Ishikawa (cell line): ENCODE measurements around the gene CHRDL2.

Experiments used
- CEBPB ChIP-seq: IDR thresholded peaks from 2 replicates; pipeline ENCODE4 v1.6.1; 2012
- EGR1 ChIP-seq: IDR thresholded peaks from 2 replicates; pipeline ENCODE4 v1.6.1; 2012
- EP300 ChIP-seq: IDR thresholded peaks from 2 replicates; pipeline ENCODE4 v1.6.1; 2012; ENCODE audit warnings: borderline replicate concordance
- FOXM1 ChIP-seq: IDR thresholded peaks from 2 replicates; pipeline ENCODE4 v1.6.1; 2012; ENCODE audit warnings: low read depth, borderline replicate concordance
- RAD21 ChIP-seq: IDR thresholded peaks from 2 replicates; pipeline ENCODE4 v1.6.1; 2012; ENCODE audit warnings: low read depth
- TAF1 ChIP-seq: IDR thresholded peaks from 2 replicates; pipeline ENCODE4 v1.6.1; 2012; ENCODE audit warnings: low read depth, mild to moderate bottlenecking
- TCF12 ChIP-seq: IDR thresholded peaks from 2 replicates; pipeline ENCODE4 v1.6.1; 2012; ENCODE audit warnings: low read depth
- TEAD4 ChIP-seq: IDR thresholded peaks from 2 replicates; pipeline ENCODE4 v1.6.1; 2012
- YY1 ChIP-seq: IDR thresholded peaks from 2 replicates; pipeline ENCODE4 v1.6.1; 2012; ENCODE audit warnings: low read depth
- ZBTB7A ChIP-seq: IDR thresholded peaks from 2 replicates; pipeline ENCODE4 v1.6.1; 2012; ENCODE audit warnings: low read depth
- TF ChIP-seq, protein P1 (sequence below): IDR thresholded peaks from 2 replicates; pipeline ENCODE4 v1.6.1; 2012
- TF ChIP-seq, protein P2 (sequence below): IDR thresholded peaks from 2 replicates; pipeline ENCODE4 v1.6.1; 2012; ENCODE audit warnings: low read depth, mild to moderate bottlenecking
- TF ChIP-seq, protein P3 (sequence below): IDR thresholded peaks from 2 replicates; pipeline ENCODE4 v1.6.1; 2012

DNA sequence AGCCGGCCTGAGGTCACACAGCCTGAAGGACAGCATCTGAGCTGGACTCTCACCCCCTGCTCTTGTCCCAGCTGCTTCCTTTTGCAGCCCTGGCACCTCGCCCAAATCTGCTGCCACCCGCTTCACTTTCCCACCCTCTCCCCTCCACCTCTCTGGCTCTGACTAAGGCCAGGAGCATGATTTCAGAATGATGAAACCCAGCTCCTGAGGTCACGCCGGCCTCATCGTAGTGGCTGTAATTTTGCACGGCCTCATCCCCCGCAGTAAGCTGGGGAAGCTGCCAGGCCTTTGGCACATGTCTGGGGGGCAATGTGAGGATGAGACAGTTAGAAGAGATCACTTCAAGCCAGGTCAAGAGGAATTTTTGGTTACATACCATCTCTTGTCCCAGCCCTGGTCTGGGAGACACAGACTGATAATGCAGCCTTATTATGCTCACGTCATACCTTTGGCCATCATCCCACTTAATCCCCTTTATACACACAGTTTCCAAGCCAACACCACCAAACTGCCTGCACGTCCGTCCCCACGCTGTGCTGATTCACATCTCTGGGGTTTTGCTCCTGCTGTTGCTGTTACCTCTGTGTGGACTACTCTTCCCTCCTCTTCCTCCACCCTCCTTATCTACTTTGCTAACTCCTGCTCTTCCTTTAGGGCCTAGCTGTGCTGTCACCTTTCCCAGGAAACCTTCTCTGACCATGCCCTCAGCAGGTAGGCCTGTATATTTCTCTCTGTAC, 58.1 kb downstream of the CHRDL2 start:
- no peak for TF ChIP-seq CEBPB
- TF ChIP-seq EP300 = no peak
- no peak for TF ChIP-seq FOXM1
- TF ChIP-seq YY1 = no peak
- no peak for TF ChIP-seq TAF1
- no peak for TF ChIP-seq ZBTB7A
- TF ChIP-seq, protein P1, sequence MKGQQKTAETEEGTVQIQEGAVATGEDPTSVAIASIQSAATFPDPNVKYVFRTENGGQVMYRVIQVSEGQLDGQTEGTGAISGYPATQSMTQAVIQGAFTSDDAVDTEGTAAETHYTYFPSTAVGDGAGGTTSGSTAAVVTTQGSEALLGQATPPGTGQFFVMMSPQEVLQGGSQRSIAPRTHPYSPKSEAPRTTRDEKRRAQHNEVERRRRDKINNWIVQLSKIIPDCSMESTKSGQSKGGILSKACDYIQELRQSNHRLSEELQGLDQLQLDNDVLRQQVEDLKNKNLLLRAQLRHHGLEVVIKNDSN = no peak
- TF ChIP-seq, protein P2, sequence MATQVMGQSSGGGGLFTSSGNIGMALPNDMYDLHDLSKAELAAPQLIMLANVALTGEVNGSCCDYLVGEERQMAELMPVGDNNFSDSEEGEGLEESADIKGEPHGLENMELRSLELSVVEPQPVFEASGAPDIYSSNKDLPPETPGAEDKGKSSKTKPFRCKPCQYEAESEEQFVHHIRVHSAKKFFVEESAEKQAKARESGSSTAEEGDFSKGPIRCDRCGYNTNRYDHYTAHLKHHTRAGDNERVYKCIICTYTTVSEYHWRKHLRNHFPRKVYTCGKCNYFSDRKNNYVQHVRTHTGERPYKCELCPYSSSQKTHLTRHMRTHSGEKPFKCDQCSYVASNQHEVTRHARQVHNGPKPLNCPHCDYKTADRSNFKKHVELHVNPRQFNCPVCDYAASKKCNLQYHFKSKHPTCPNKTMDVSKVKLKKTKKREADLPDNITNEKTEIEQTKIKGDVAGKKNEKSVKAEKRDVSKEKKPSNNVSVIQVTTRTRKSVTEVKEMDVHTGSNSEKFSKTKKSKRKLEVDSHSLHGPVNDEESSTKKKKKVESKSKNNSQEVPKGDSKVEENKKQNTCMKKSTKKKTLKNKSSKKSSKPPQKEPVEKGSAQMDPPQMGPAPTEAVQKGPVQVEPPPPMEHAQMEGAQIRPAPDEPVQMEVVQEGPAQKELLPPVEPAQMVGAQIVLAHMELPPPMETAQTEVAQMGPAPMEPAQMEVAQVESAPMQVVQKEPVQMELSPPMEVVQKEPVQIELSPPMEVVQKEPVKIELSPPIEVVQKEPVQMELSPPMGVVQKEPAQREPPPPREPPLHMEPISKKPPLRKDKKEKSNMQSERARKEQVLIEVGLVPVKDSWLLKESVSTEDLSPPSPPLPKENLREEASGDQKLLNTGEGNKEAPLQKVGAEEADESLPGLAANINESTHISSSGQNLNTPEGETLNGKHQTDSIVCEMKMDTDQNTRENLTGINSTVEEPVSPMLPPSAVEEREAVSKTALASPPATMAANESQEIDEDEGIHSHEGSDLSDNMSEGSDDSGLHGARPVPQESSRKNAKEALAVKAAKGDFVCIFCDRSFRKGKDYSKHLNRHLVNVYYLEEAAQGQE = no peak
- TF ChIP-seq, protein P3, sequence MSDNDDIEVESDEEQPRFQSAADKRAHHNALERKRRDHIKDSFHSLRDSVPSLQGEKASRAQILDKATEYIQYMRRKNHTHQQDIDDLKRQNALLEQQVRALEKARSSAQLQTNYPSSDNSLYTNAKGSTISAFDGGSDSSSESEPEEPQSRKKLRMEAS = no peak
- TF ChIP-seq TCF12 = no peak
- no peak for TF ChIP-seq RAD21
- no peak for TF ChIP-seq TEAD4
- TF ChIP-seq EGR1 = no peak
